Hepatocyte (in vitro differentiated cells): Measurements from ENCODE around the gene LHFPL3. TPM values are rescaled to one million over a fixed set of nuclear protein-coding genes. Genes with fewer than 3 reads are reported as not detected.

Experiments
- DNase-seq: peaks from one replicate; pipeline ENCODE4 v3.0.0-alpha.2; 2016; ENCODE audit warnings: low spot score
- H2AFZ ChIP-seq: fragments of 200-600 bp; sonication (generic); 2 replicates; pipeline ENCODE4 v1.6.0; 2016; ENCODE audit warnings: antibody characterized with exemption, mild to moderate bottlenecking
- H3K27ac ChIP-seq: fragments of 200-600 bp; sonication (generic); 2 replicates; pipeline ENCODE4 v1.5.1; 2016; ENCODE audit warnings: mild to moderate bottlenecking
- H3K27me3 ChIP-seq: fragments of 200-600 bp; sonication (generic); 2 replicates; pipeline ENCODE4 v1.6.1; 2016
- H3K36me3 ChIP-seq: fragments of 200-600 bp; sonication (generic); replicated peaks from 2 replicates; pipeline ENCODE4 v1.5.1; 2016; ENCODE audit warnings: low read depth; ENCODE audit not compliant: insufficient read depth
- H3K4me1 ChIP-seq: fragments of 200-600 bp; sonication (generic); 2 replicates; pipeline ENCODE4 v1.5.1; 2016; ENCODE audit warnings: mild to moderate bottlenecking, moderate library complexity; ENCODE audit not compliant: insufficient read depth
- H3K4me2 ChIP-seq: fragments of 200-600 bp; sonication (generic); 2 replicates; pipeline ENCODE4 v1.6.0; 2016
- H3K4me3 ChIP-seq: fragments of 200-600 bp; sonication (generic); 2 replicates; pipeline ENCODE4 v1.5.1; 2016; ENCODE audit warnings: mild to moderate bottlenecking
- H3K79me2 ChIP-seq: fragments of 200-600 bp; sonication (generic); 2 replicates; pipeline ENCODE4 v1.6.0; 2017; ENCODE audit warnings: mild to moderate bottlenecking
- H3K9me2 ChIP-seq: fragments of 200-600 bp; sonication (generic); replicated peaks from 2 replicates; pipeline ENCODE4 v1.6.0; 2017; ENCODE audit warnings: mild to moderate bottlenecking; ENCODE audit not compliant: insufficient read depth
- H3K9me3 ChIP-seq: fragments of 200-600 bp; sonication (generic); 2 replicates; pipeline ENCODE4 v1.5.1; 2016; ENCODE audit warnings: low read depth, mild to moderate bottlenecking
- H4K20me1 ChIP-seq: fragments of 200-600 bp; sonication (generic); 2 replicates; pipeline ENCODE4 v1.6.0; 2016; ENCODE audit warnings: mild to moderate bottlenecking; ENCODE audit not compliant: insufficient read depth, poor library complexity, severe bottlenecking
- CTCF ChIP-seq: fragments of 200-600 bp; sonication (generic); IDR thresholded peaks from 2 replicates; pipeline ENCODE4 v1.5.1; 2016; ENCODE audit warnings: antibody characterized with exemption, mild to moderate bottlenecking; ENCODE audit not compliant: poor library complexity
- EZH2 ChIP-seq: fragments of 200-600 bp; sonication (generic); IDR thresholded peaks from 2 replicates; pipeline ENCODE4 v1.6.1; 2016; ENCODE audit warnings: antibody characterized with exemption, mild to moderate bottlenecking, borderline replicate concordance
- EZH2phosphoT487 ChIP-seq: fragments of 200-600 bp; sonication (generic); IDR thresholded peaks from one replicate; pipeline ENCODE4 v1.6.1; 2018; ENCODE audit warnings: antibody characterized with exemption, mild to moderate bottlenecking, low read depth, moderate library complexity; ENCODE audit not compliant: unreplicated experiment, severe bottlenecking
- WGBS: methylation state at CpG from one replicate; pipeline ENCODE4 v1.1.6; 2016; ENCODE audit warnings: low lambda C conversion rate; ENCODE audit errors: missing lambda C conversion rate; 5-methylcytosine and 5-hydroxymethylcytosine counted together
- polyA plus RNA-seq: library from polyadenylated mRNA; unstranded; fragments of >200 nt; fragmentation: Nextera tagmentation; extraction: Ambion mirVana; gene quantifications from 2 replicates; pipeline ENCODE4 v1.2.1, GENCODE V29; 2016
- total RNA-seq: library from RNA; depleted of rRNA; stranded (reverse); fragments of >200 nt; gene quantifications from 2 replicates; pipeline ENCODE4 v1.2.3, GENCODE V29; 2014

The LHFPL3 gene
- total and polyA plus RNA-seq, 2 experiments from 2014 or later, result not detected

DNA sequence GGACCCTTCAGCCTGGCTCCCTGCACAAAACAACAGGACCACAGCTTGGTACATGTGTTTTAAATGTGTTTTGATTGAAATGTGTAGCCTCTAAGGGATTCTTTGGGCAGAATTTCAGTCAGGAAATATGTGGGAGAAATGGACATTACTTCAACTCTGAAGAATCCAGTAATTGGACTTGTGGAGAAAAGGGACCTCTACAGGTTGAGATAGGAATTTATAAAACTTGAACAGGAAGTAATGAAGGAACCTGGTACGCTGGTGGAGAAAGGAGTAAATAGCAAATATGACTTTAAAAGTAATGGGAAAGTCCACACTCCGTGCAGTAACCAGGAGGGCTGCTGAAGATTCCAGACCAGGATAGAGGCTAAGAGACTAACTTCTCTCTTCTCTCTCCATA, 220.5 kb downstream of the LHFPL3 start:
- Histone ChIP-seq H3K9me2 (no peaks in the 10 kb centered on the region), H3K9me3 (no peaks in the 10 kb centered on the region), H3K27ac (no peak overlapping the region), H4K20me1 (no peaks in the 10 kb centered on the region), H3K36me3 (no peaks in the 10 kb centered on the region), H3K4me1 (no peaks in the 10 kb centered on the region), H3K27me3 (no peaks in the 10 kb centered on the region), H2AFZ (no peak overlapping the region), H3K4me3 (no peak overlapping the region), H3K79me2 (no peaks in the 10 kb centered on the region), H3K4me2 (no peak overlapping the region)
- WGBS, result 29% methylated on average over 2 of the region's 2 CpGs
- TF ChIP-seq CTCF, result peak; percentile 25
- no peak for TF ChIP-seq EZH2
- peak; percentile 8 for DNase-seq

- Histone ChIP-seq H3K79me2 (no peaks in the 10 kb centered on the region), H3K9me2 (no peaks in the 10 kb centered on the region), H3K4me3 (no peak overlapping the region), H3K4me2 (no peak overlapping the region), H3K9me3 (no peaks in the 10 kb centered on the region), H3K27me3 (no peaks in the 10 kb centered on the region), H2AFZ (no peak overlapping the region), H4K20me1 (no peaks in the 10 kb centered on the region), H3K27ac (no peak overlapping the region), H3K4me1 (no peaks in the 10 kb centered on the region), H3K36me3 (no peaks in the 10 kb centered on the region)
- no peak for DNase-seq
- no peak for TF ChIP-seq EZH2phosphoT487
- TF ChIP-seq EZH2, result no peak
- 80% methylated on average over 3 of the region's 3 CpGs for WGBS
These were observed 222.0 kb downstream of the LHFPL3 start for GRCh38 chr7:104550362-104550761.

DNA sequence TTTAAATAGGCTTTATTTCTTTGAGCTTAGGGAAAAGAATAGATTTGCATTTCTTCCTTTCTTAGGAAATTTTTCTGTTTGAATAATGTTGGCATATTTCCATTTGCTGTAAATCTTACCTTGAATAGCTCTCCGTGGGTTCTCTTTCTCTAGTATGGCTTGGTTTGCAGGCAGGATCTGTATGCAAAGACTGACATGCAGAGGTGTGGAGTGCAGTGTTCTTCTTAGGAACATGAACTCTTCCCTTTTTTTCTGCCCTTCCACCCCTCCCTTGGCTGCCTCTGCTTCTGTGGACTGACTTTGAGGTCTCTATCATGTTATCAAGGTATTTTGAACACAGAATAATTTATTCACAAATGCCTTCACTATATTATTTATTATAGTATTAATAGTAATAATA, 222.8 kb downstream of the LHFPL3 start:
- Histone ChIP-seq H3K36me3 (no peaks in the 10 kb centered on the region), H3K4me3 (no peak overlapping the region), H4K20me1 (no peaks in the 10 kb centered on the region), H2AFZ (no peak overlapping the region), H3K9me2 (no peaks in the 10 kb centered on the region), H3K27me3 (no peaks in the 10 kb centered on the region), H3K4me1 (no peaks in the 10 kb centered on the region), H3K79me2 (no peaks in the 10 kb centered on the region), H3K4me2 (no peak overlapping the region), H3K9me3 (no peaks in the 10 kb centered on the region), H3K27ac (no peak overlapping the region)
- TF ChIP-seq EZH2, result no peak
- no peak for TF ChIP-seq CTCF
- TF ChIP-seq EZH2phosphoT487, result no peak
- no peak for DNase-seq
- WGBS, result 62% methylated on average over 1 of the region's 1 CpG

GRCh38 chr7:104552102-104552501, 223.7 kb downstream of the LHFPL3 start:
- no peak overlapping the region for H3K4me3 ChIP-seq

More at GRCh38 chr7:104552102-104552501, 223.7 kb downstream of the LHFPL3 start:
- Histone ChIP-seq H3K9me2 (no peaks in the 10 kb centered on the region), H4K20me1 (no peaks in the 10 kb centered on the region), H3K79me2 (no peaks in the 10 kb centered on the region), H3K27ac (no peak overlapping the region), H2AFZ (no peak overlapping the region), H3K9me3 (no peaks in the 10 kb centered on the region), H3K4me2 (no peak overlapping the region), H3K27me3 (no peaks in the 10 kb centered on the region), H3K36me3 (no peaks in the 10 kb centered on the region), H3K4me1 (no peaks in the 10 kb centered on the region)
- TF ChIP-seq CTCF, result no peak
- no peak for TF ChIP-seq EZH2phosphoT487
- TF ChIP-seq EZH2, result no peak
- whole genome bisulfite sequencing, result 8% methylated on average over 4 of the region's 4 CpGs
- DNase-seq, result peak; percentile 55
